HS-5 (cell line): ENCODE measurements around the gene KCTD17.

Experiments
- DNase-seq: peaks from one replicate; pipeline ENCODE4 v3.0.0-alpha.2; 2012; ENCODE audit warnings: low read depth

Gene KCTD17

GRCh38 chr22:37103656-37104452 is 52.3 kb downstream of the KCTD17 start:
- DNase-seq, result no peak

GRCh38 chr22:37105154-37105553 is 53.6 kb downstream of the KCTD17 start:
- no peak for DNase-seq

GRCh38 chr22:37105990-37106389 is 54.4 kb downstream of the KCTD17 start:
- no peak for DNase-seq

- DNase-seq, result no peak
These were observed 56.5 kb downstream of the KCTD17 start for GRCh38 chr22:37107816-37108621.

GRCh38 chr22:37109242-37109917 is 57.8 kb downstream of the KCTD17 start, which contains the start of gene TMPRSS6:
TMPRSS6 (minus strand) TSS chr22:37109713; CDS start chr22:37103417, 6,296 bp downstream.
- DNase-seq, result no peak

GRCh38 chr22:37111156-37111717 is 59.7 kb downstream of the KCTD17 start:
- no peak for DNase-seq

- no peak for DNase-seq
These were observed 60.7 kb downstream of the KCTD17 start for GRCh38 chr22:37112084-37112728.
